Measurements from ENCODE around the gene GULP1.

The GULP1 gene

GRCh38 chr2:188631037-188631809 is 339.5 kb downstream of the GULP1 start:
- Histone ChIP-seq H3K27me3 (replicated peaks in 2 of 5; ENCODE audit: control insufficient read depth in 4 of 5, insufficient read depth in 5 of 5, low read length in 4 of 5) (no peaks in the 10 kb centered on the region), H3K4me1 (ENCODE audit: control extremely low read depth in 1 of 4, control insufficient read depth in 4 of 4, insufficient read depth in 4 of 4, low read length in 3 of 4) (no peaks in the 10 kb centered on the region), H3K9me3 (ENCODE audit: control extremely low read depth in 1 of 5, control insufficient read depth in 4 of 5, insufficient read depth in 2 of 5, low read depth in 1 of 5, low read length in 4 of 5) (no peaks in the 10 kb centered on the region), H3K36me3 (ENCODE audit: control insufficient read depth in 4 of 4, insufficient read depth in 4 of 4, low read length in 3 of 4) (no peaks in the 10 kb centered on the region), H3K4me3 (ENCODE audit: control insufficient read depth in 1 of 7, extremely low read depth in 1 of 7, insufficient read depth in 4 of 7, low read depth in 2 of 7, low read length in 6 of 7) (no peak overlapping the region), H3K27ac (ENCODE audit: insufficient read depth in 1 of 2, low read depth in 1 of 2, low read length in 2 of 2, poor library complexity in 1 of 2, severe bottlenecking in 2 of 2) (no peak overlapping the region)
- ChIA-PET POLR2A (no interaction called here), CTCF (interaction anchor here (1.1 kb wide), 1 partner anchor 9 kb away, joined by 3 read pairs; no protein-coding TSS in a partner anchor)
- DNase-seq = no peak
- 93% methylated on average over 7 of the region's 9 CpGs for WGBS (ENCODE audit: insufficient coverage)

GRCh38 chr2:188634656-188635055 is 343.0 kb downstream of the GULP1 start:
- Histone ChIP-seq H3K4me1 (ENCODE audit: control extremely low read depth in 1 of 4, control insufficient read depth in 4 of 4, insufficient read depth in 4 of 4, low read length in 3 of 4) (no peaks in the 10 kb centered on the region), H3K27me3 (replicated peaks in 2 of 5; ENCODE audit: control insufficient read depth in 4 of 5, insufficient read depth in 5 of 5, low read length in 4 of 5) (no peaks in the 10 kb centered on the region), H3K36me3 (ENCODE audit: control insufficient read depth in 4 of 4, insufficient read depth in 4 of 4, low read length in 3 of 4) (no peaks in the 10 kb centered on the region), H3K4me3 (ENCODE audit: control insufficient read depth in 1 of 7, extremely low read depth in 1 of 7, insufficient read depth in 4 of 7, low read depth in 2 of 7, low read length in 6 of 7) (no peak overlapping the region), H3K27ac (ENCODE audit: insufficient read depth in 1 of 2, low read depth in 1 of 2, low read length in 2 of 2, poor library complexity in 1 of 2, severe bottlenecking in 2 of 2) (no peak overlapping the region), H3K9me3 (ENCODE audit: control extremely low read depth in 1 of 5, control insufficient read depth in 4 of 5, insufficient read depth in 2 of 5, low read depth in 1 of 5, low read length in 4 of 5) (no peaks in the 10 kb centered on the region)
- CTCF ChIA-PET = no interaction called here
- WGBS (ENCODE audit: insufficient coverage) = no CpG with 5 or more reads among the region's 1 CpG
- POLR2A ChIA-PET = interaction anchor here (0.6 kb wide), 1 partner anchor 200 kb away, joined by 3 read pairs; no protein-coding TSS in a partner anchor
- DNase-seq = no peak

Data from common myeloid progenitor, CD34-positive (primary cell).